Uterus (tissue), 2 donors: ENCODE data around the gene STX4.

Experiments used
- CTCF ChIP-seq, 4 experiments: fragments of 200-600 bp in 2 of 4; fragments of 450-650 bp in 2 of 4; sonication (generic) in 2 of 4; IDR thresholded peaks; one replicate each; pipeline ENCODE4 v1.5.1; 2016 to 2019; ENCODE audit warnings: antibody characterized with exemption in 4 of 4, mild to moderate bottlenecking in 2 of 4, moderate library complexity in 1 of 4
- POLR2A ChIP-seq, 2 donors: fragments of 450-650 bp; IDR thresholded peaks; one replicate each; pipeline ENCODE4 v1.6.1; 2016; ENCODE audit warnings: antibody characterized with exemption in 2 of 2, mild to moderate bottlenecking in 1 of 2, moderate library complexity in 1 of 2

GRCh38 chr16:31008149-31008548 lies 25.2 kb upstream of the STX4 start:
- TF ChIP-seq POLR2A (IDR thresholded peaks at IDR 0.05) (no peak), CTCF (IDR thresholded peaks at IDR 0.05) (no peak)
